Measurements from ENCODE around the gene CRACR2B. TPM values are rescaled to one million over a fixed set of nuclear protein-coding genes. Genes with fewer than 3 reads are reported as not detected.

The CRACR2B gene
- polyA plus RNA-seq, 6 donors from 2014 or later, result 0.41 to 1.00 (median 0.55) TPM; not detected in 3

- ATAC-seq (ENCODE audit: low read depth in 2 of 2) (peak; percentile 11 to 20), DNase-seq (no peak)
- H3K4me1 Mint-ChIP-seq, result peaks cover 24 to 40% (median 39%) of the 10 kb centered on the region in 3 donors
- peak overlapping the region; percentile 86 to 99 (median 97) for H3K4me3 Mint-ChIP-seq
- H3K36me3 Mint-ChIP-seq, result no peaks in the 10 kb centered on the region
- no peaks in the 10 kb centered on the region for H3K27me3 Mint-ChIP-seq
- peak overlapping the region; percentile 94 to 99 (median 99) for H3K27ac Mint-ChIP-seq
- no peaks in the 10 kb centered on the region for H3K9me3 Mint-ChIP-seq
These were observed 17.6 kb upstream of the CRACR2B start for GRCh38 chr11:810040-810567.

GRCh38 chr11:811446-812245 is 16.1 kb upstream of the CRACR2B start:
- Mint-ChIP-seq H3K4me3 (peak overlapping the region; percentile 86 to 99 (median 94)), H3K9me3 (no peaks in the 10 kb centered on the region), H3K36me3 (no peaks in the 10 kb centered on the region), H3K27me3 (no peaks in the 10 kb centered on the region), H3K27ac (peak overlapping the region in 4 of 6 donors; percentile 33 to 88 (median 50)), H3K4me1 (peaks cover 21 to 40% (median 34%) of the 10 kb centered on the region in 3 donors)
- DNase-seq (no peak), ATAC-seq (ENCODE audit: low read depth in 2 of 2) (no peak)

- ATAC-seq (ENCODE audit: low read depth in 2 of 2), result no peak
- H3K27me3 Mint-ChIP-seq, result no peaks in the 10 kb centered on the region
- no peaks in the 10 kb centered on the region for H3K9me3 Mint-ChIP-seq
- H3K4me1 Mint-ChIP-seq, result peaks cover 21 to 40% (median 34%) of the 10 kb centered on the region in 3 donors
- no peaks in the 10 kb centered on the region for H3K36me3 Mint-ChIP-seq
- no peak for DNase-seq
- H3K4me3 Mint-ChIP-seq, result peak overlapping the region in 6 of 8 donors; percentile 45 to 99 (median 93)
- peak overlapping the region in 1 of 6 donors; percentile 49 for H3K27ac Mint-ChIP-seq
These were observed 15.3 kb upstream of the CRACR2B start for GRCh38 chr11:812390-812789.

- Mint-ChIP-seq H3K4me1 (peaks cover 16 to 33% (median 29%) of the 10 kb centered on the region in 3 donors), H3K27ac (peak overlapping the region in 2 of 6 donors; percentile 41 to 49), H3K36me3 (no peaks in the 10 kb centered on the region), H3K4me3 (peak overlapping the region in 1 of 8 donors; percentile 99), H3K27me3 (no peaks in the 10 kb centered on the region), H3K9me3 (no peaks in the 10 kb centered on the region)
- no peak for DNase-seq
- no peak for ATAC-seq (ENCODE audit: low read depth in 2 of 2)
These were observed 14.7 kb upstream of the CRACR2B start for GRCh38 chr11:813072-813455.

GRCh38 chr11:813456-814096 is 14.1 kb upstream of the CRACR2B start:
- DNase-seq (no peak), ATAC-seq (ENCODE audit: low read depth in 2 of 2) (no peak)
- H3K27me3 Mint-ChIP-seq, result no peaks in the 10 kb centered on the region
- no peaks in the 10 kb centered on the region for H3K9me3 Mint-ChIP-seq
- H3K36me3 Mint-ChIP-seq, result no peaks in the 10 kb centered on the region
- H3K4me3 Mint-ChIP-seq, result no peak overlapping the region
- peaks cover 16 to 34% (median 30%) of the 10 kb centered on the region in 3 donors for H3K4me1 Mint-ChIP-seq
- H3K27ac Mint-ChIP-seq, result peak overlapping the region in 2 of 6 donors; percentile 11 to 78

GRCh38 chr11:815675-816432 is 11.9 kb upstream of the CRACR2B start:
- Mint-ChIP-seq H3K4me3 (peak overlapping the region in 1 of 8 donors; percentile 64), H3K27me3 (no peaks in the 10 kb centered on the region), H3K4me1 (peaks cover 13 to 28% (median 28%) of the 10 kb centered on the region in 3 donors), H3K27ac (no peak overlapping the region), H3K36me3 (no peaks in the 10 kb centered on the region), H3K9me3 (no peaks in the 10 kb centered on the region)
- no peak for ATAC-seq (ENCODE audit: low read depth in 2 of 2)
- DNase-seq, result no peak

- no peak for ATAC-seq (ENCODE audit: low read depth in 2 of 2)
- Mint-ChIP-seq H3K4me1 (peaks cover 13 to 26% (median 25%) of the 10 kb centered on the region in 3 donors), H3K27ac (no peak overlapping the region), H3K36me3 (no peaks in the 10 kb centered on the region), H3K4me3 (peak overlapping the region in 1 of 8 donors; percentile 64), H3K9me3 (no peaks in the 10 kb centered on the region), H3K27me3 (no peaks in the 10 kb centered on the region)
- no peak for DNase-seq
These were observed 11.3 kb upstream of the CRACR2B start for GRCh38 chr11:816433-816779.

- Mint-ChIP-seq H3K27ac (peak within 1 kb of the TSS; percentile 27 to 96 (median 79)), H3K36me3 (no peaks in the 10 kb centered on the region), H3K27me3 (no peaks in the 10 kb centered on the region), H3K4me3 (peak within 1 kb of the TSS; percentile 82 to 96 (median 90)), H3K4me1 (peaks cover 9 to 20% (median 17%) of the 10 kb centered on the region in 3 donors), H3K9me3 (no peaks in the 10 kb centered on the region)
- ATAC-seq (ENCODE audit: low read depth in 2 of 2) (no peak), DNase-seq (no peak)
These were observed 9.2 kb upstream of the CRACR2B start, which contains the start of gene PNPLA2 for GRCh38 chr11:818396-819128. TSS of gene PNPLA2 (plus strand) at chr11:818914. CDS start at chr11:819719, 805 bp downstream.

- H3K36me3 Mint-ChIP-seq, result no peaks in the 10 kb centered on the region
- no peaks in the 10 kb centered on the region for H3K9me3 Mint-ChIP-seq
- H3K27me3 Mint-ChIP-seq, result no peaks in the 10 kb centered on the region
- H3K4me3 Mint-ChIP-seq, result peak overlapping the region; percentile 82 to 96 (median 90)
- H3K27ac Mint-ChIP-seq, result peak overlapping the region in 5 of 6 donors; percentile 73 to 96 (median 82)
- DNase-seq (peak; percentile 91), ATAC-seq (ENCODE audit: low read depth in 2 of 2) (peak; percentile 66 to 74)
- peaks cover 6 to 20% (median 17%) of the 10 kb centered on the region in 3 donors for H3K4me1 Mint-ChIP-seq
These were observed 8.4 kb upstream of the CRACR2B start for GRCh38 chr11:819129-819931.

- H3K4me1 Mint-ChIP-seq, result peaks cover 6 to 20% (median 17%) of the 10 kb centered on the region in 3 donors
These were observed 7.6 kb upstream of the CRACR2B start for GRCh38 chr11:819943-820649.

GRCh38 chr11:820655-821511 is 6.8 kb upstream of the CRACR2B start:
- DNase-seq (no peak), ATAC-seq (ENCODE audit: low read depth in 2 of 2) (no peak)
- H3K27me3 Mint-ChIP-seq, result no peaks in the 10 kb centered on the region
- H3K36me3 Mint-ChIP-seq, result peaks cover 0 to 7% of the 10 kb centered on the region in 2 donors
- peaks cover 6 to 20% (median 17%) of the 10 kb centered on the region in 3 donors for H3K4me1 Mint-ChIP-seq
- no peaks in the 10 kb centered on the region for H3K9me3 Mint-ChIP-seq
- H3K4me3 Mint-ChIP-seq, result peak overlapping the region; percentile 82 to 96 (median 90)
- H3K27ac Mint-ChIP-seq, result peak overlapping the region in 4 of 6 donors; percentile 64 to 91 (median 84)

More at GRCh38 chr11:819943-820649, 7.6 kb upstream of the CRACR2B start:
- peaks cover 0 to 5% of the 10 kb centered on the region in 2 donors for H3K36me3 Mint-ChIP-seq
- no peaks in the 10 kb centered on the region for H3K27me3 Mint-ChIP-seq
- peak overlapping the region; percentile 82 to 96 (median 90) for H3K4me3 Mint-ChIP-seq
- no peaks in the 10 kb centered on the region for H3K9me3 Mint-ChIP-seq
- peak overlapping the region; percentile 76 to 96 (median 92) for H3K27ac Mint-ChIP-seq
- DNase-seq (peak; percentile 96), ATAC-seq (ENCODE audit: low read depth in 2 of 2) (peak; percentile 76 to 80)
